Stimulated activated CD4-positive, alpha-beta T cell treated with anti-CD3 and anti-CD28 coated beads, Interleukin-2, amount 100 ng/mL, for 24 hours (primary cell): ENCODE measurements around the gene PNLIPRP1.

Experiments
- DNase-seq, 2 donors: peaks; one replicate each; pipeline ENCODE4 v3.0.0-alpha.2; 2020

Gene PNLIPRP1

GRCh38 chr10:116602648-116603400, 12.1 kb downstream of the PNLIPRP1 start:
- no peak for DNase-seq

DNA sequence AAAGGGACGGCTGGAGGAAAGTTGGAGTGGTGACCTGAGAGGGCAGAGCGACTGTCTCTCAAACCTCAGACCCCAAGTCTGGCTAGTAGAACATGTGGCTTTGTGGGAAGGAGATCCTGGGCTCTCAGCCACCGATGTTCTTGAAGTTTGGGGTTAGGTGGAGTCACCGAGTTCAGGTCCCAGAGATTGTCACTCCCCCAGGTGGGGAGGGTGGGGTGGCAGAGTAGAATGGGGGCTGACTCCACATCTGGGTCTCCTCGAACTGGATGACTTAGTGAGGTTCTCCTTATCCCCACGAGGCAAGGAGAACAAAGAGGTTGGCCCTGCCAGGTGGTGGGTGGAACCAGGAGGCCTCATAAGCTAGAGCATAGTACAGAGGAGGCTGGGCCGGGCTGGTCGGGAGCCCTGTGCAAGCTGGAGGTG, 15.3 kb downstream of the PNLIPRP1 start:
- no peak for DNase-seq

- DNase-seq: no peak
These were observed 16.6 kb downstream of the PNLIPRP1 start for GRCh38 chr10:116607336-116607735.

DNA sequence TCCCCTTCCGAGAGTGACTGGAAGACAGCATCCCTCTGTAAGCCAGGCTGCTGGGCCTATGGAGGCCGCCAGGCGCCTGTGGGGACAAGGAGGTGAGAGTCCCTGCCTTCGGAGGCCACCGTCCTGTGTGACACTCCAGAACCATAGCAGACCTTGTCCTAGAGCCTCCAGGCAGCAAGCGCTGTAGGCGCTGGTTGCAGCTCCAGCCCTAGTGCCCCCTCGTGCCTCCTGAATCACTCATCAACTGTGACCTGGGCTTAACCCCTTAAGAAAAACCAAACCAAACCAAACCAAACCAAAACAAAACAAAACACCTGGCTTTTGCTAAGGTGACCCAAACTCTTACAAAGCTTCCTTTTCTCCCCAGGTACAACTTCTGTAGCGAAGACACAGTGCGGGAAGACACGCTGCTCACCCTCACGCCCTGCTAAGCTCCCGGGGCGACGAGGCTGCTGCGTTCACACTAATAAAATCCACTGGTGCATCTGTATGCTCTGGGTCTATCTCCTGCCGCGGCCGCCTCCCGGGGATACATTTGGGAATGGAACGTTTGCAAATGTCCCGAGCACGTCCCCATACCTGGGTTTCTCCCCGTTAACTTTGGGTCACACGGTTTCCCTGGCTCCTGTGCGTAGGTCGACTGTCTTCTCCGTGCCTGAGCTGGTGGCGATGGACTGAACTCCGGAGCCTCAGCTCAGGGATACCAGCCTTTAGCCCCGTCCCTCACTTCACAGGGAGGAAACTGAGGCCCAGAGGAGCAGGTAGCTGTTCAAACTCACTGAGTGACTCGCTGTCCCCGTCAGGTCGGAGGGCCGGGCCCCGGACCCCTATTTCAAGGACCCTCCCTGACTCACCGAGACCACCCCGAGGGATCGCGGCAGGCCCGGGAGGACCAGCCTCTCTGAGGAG, 18.2 kb downstream of the PNLIPRP1 start:
- no peak for DNase-seq

- DNase-seq: no peak
These were observed 19.8 kb downstream of the PNLIPRP1 start for GRCh38 chr10:116610443-116611152.

GRCh38 chr10:116611153-116611545, 20.4 kb downstream of the PNLIPRP1 start:
- no peak for DNase-seq

DNA sequence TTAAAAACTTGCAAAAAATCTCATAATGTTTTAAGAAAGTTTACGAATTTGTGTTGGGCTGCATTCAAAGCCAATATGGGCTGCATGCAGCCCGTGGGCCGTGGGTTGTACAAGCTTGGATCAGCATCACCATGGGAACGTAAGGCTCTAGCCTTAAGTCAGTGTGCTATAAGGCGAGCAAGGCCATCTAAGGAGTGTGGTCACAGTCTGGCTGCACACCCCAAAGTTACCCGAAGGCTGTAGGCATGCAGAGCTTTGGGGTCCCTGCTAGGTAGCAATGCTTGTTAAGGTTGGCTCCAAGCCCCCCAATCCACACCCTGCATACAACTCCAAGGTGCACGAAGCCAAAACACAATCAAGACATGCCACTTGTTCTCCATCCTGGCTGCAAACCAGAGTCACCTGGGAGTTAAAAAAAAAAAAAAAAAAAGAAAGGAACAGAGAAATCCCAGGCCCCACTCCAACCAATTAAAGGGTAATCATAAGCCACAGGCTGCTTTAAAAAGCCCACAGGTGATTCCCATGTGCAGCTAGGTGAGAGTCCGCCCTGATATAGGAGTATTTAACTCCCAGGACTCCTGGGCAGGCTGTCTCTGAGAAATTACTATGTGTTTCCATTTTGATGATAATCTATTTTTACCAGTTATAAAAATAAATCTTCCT, 21.5 kb downstream of the PNLIPRP1 start:
- no peak for DNase-seq

DNA sequence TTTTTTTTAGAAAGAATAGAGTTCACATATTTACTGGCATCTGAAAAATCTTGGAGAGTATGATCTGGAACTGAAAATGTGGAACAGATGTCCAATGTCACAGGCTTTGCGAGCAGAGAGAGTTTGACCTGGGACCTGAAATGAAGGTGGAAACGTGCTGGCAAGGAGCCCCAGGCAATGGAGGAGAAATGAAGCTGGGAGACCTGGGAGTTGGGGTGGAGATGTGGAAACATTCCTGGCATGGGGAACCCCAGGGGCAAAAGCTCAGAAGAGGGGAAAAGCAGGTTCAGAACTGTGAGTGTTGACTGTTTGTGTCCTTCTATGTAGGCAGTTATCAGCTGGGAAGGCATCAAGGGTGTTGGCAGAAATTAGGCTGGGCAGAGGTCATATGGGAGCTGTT, 22.7 kb downstream of the PNLIPRP1 start:
- no peak for DNase-seq

DNA sequence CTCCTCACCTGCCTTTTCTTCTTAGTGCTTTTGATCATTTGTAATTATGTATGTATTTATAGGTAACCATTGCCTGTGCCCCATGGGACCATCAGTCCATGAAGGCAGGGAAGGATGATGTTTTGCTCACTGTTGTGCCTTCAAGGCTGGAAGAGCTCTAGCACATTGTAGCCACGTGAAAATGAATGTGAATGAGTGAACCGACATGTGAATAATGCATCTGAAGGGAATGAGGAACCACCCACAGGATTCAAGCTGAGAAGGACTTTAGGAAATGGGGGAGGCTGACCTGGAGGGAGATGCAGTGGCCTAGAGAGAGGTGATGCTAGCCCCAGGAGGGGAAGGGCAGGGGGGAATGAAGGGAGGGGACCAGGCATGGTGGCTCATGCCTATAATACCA, 24.0 kb downstream of the PNLIPRP1 start:
- no peak for DNase-seq

GRCh38 chr10:116615199-116615776, 24.5 kb downstream of the PNLIPRP1 start:
- no peak for DNase-seq

DNA sequence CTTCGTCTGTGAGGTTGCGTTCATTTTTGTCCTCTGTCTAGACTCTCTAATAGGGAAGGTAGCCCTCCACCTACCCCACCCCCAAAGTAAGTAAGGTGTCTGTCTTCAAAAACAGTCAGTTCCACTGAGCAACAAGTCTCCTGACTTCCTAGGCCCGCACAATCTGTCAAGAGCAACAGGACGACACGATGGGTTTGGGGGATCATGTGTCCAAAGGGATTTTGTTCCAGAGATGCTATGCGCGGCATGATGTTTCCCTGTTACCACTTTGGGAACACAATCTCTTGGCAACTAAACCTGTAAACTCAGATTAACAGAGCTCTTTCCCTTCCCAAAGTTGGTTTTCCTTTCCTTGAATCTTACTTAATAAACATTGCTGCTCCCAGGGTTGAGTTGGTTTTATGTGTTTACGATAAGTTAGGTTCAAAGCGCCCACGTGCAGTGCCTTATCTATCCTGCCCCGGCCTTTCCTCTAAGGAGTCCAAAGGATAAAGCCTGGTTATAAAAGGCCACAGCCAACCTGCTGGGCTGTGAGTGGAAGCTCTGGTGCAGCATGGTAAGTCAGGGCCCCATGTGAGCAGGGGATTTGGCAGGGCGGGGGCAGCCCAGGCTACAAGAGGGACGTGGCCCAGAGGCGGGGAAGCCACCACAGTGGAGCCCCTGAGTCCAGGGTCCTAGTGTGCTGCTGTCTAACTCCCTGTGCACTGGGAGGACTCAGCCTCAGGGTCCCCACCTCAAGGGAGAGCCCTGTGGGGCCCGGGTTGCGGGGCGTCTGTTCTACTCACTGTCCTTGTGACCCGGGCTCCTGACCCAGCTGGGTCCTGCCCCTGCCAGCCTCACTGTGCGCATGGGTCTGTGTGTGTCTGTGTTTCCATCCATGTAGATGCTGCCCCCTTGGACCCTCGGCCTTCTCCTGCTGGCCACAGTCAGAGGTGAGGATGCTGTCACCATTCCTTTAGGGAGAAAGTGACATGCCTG, 30.0 kb downstream of the PNLIPRP1 start, which contains the start of gene PNLIPRP2:
PNLIPRP2 (plus strand) TSS at position 531 of the 978 bp plus-strand sequence.
- DNase-seq: no peak

DNA sequence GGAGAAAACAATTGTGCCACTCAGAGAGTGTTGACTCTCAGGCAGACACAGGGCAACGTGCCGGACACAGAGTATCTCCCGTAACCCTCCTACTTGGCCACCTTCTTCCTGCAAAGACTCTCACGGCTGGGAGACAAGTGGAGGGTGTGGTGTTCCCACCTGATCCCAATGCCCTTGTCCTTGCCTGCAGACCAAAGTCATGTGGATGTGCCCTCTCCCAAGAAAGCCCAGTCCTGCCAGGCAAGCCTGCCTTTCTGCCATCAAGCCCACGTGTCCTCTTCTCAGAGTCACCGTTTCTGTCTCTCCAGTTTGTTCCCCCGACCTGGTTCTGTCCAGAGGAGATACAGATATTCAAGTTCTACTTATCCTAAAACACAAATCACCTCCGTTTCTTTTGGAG, 30.7 kb downstream of the PNLIPRP1 start:
- DNase-seq: no peak

DNA sequence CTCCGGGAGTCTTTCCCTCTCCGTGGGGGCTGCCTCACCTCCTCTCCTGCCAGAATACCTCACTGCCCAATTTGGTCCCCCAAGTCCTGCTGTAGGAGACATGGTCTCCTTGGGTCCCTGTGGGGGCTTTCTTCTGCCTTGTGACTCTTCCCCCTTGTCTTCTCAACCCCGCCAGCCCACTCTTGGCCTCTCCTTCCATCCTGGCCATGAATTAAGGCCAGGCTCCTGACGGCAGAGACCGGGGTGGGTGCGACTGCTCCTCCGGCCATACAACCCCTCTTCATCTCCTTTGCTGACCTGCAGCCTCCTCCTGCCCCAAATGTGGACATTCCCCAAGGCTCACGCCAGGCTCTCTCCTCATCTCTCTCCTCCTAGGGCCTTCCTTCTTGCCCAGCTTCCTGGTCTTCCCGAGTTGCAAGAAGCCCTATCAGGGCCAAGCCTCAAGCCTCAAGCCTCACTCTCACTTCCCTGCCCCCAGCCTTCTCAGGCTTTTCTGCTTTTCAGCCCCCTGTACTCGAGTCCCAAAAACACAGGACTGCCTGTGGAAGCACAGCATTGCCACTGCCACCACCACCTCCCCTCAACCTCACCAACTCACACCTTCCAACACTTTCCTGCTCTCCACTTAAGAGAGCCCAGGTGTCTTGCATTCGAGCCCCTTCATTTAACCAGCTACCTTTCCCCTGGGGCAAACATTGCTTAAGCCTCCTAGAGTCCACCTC, 31.3 kb downstream of the PNLIPRP1 start:
- DNase-seq: no peak

- DNase-seq: no peak
These were observed 35.1 kb downstream of the PNLIPRP1 start for GRCh38 chr10:116625845-116626244.

- DNase-seq: no peak
These were observed 36.1 kb downstream of the PNLIPRP1 start for GRCh38 chr10:116626815-116627214.

GRCh38 chr10:116627386-116627933, 36.7 kb downstream of the PNLIPRP1 start:
- DNase-seq: no peak

GRCh38 chr10:116629340-116629739, 38.6 kb downstream of the PNLIPRP1 start:
- DNase-seq: no peak

DNA sequence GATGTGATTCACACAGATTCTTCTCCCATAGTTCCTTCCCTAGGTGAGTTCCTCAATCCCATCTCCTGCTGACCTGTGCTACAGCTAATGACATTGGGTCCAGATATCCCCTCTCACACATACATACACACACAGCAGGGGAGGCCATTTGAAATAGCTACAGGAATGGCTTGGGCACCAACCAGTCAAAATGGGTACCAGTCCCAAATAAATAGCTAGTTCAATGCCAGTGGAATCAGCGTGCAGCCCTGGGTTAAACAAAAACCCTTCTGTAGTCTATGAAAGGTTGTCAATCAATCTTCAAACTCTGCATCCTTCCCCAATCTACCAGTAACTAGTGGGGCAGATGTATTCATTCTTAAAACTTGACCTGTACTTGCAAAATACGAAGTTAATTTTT, 39.3 kb downstream of the PNLIPRP1 start:
- no peak for DNase-seq

DNA sequence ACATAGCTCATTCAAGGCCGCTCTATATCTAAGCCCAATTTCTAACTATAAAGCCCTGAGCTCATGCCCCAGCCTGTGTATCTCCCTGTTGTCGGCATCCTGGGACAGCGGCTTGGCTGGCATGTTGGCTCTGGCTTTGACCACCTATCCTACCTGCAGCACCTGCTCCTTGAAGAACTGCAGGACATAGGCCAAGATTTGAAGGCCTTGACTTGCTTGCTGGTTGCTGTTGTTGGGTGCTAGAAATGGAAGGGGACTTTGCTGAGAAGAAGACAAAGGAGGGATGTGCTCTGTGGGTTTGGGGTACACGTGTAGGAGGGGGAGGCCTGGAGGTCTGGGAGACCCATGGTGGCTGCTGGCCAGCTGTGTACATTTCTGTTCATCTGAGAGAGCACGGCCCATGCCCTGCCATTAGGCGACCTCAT, 41.1 kb downstream of the PNLIPRP1 start:
- DNase-seq: no peak

GRCh38 chr10:116632596-116633215, 41.9 kb downstream of the PNLIPRP1 start:
- no peak for DNase-seq
